Transverse colon (tissue), 3 donors: ENCODE data around the gene NRP1.

Source experiments
- CTCF ChIP-seq, 5 experiments: fragments of 200-600 bp in 3 of 5; fragments of 450-650 bp in 2 of 5; sonication (generic) in 3 of 5; IDR thresholded peaks; 1 replicate in 2 of 5; 2 replicates in 3 of 5; pipeline ENCODE4 v1.5.1; 2016 to 2017; ENCODE audit warnings: antibody characterized with exemption in 5 of 5, inconsistent platforms in 3 of 5, mild to moderate bottlenecking in 2 of 5, moderate library complexity in 1 of 5
- EP300 ChIP-seq: sonication (generic); formaldehyde crosslinking; IDR thresholded peaks from one replicate; pipeline ENCODE4 v1.6.1; 2017; ENCODE audit warnings: antibody characterized with exemption, low read depth
- POLR2A ChIP-seq: fragments of 450-650 bp; IDR thresholded peaks from one replicate; pipeline ENCODE4 v1.6.1; 2016; ENCODE audit warnings: antibody characterized with exemption, mild to moderate bottlenecking, moderate library complexity

GRCh38 chr10:33244354-33244967 is 90.0 kb downstream of the NRP1 start:
- no peak for TF ChIP-seq POLR2A
- no peak for TF ChIP-seq CTCF (IDR thresholded peaks at IDR 0.05)
- TF ChIP-seq EP300, result no peak
